NCI-H748 (cell line): ENCODE measurements around the gene TCEAL7.
"Not testable (repeated sequence)": the region's sequence is repeated elsewhere in the genome, so short reads cannot be mapped to it uniquely, and the experiment has no call there.

Source experiments
- DNase-seq: peaks from one replicate; lab custom pipeline; 2025; ENCODE audit not compliant: unreplicated experiment; lab: John Stamatoyannopoulos, UW

The TCEAL7 gene

GRCh38 chrX:103329991-103330390 lies at the start of gene TCEAL7:
TCEAL7 (plus strand) TSS chrX:103330239; CDS start chrX:103331404, 1,165 bp downstream.
- no peak for DNase-seq

GRCh38 chrX:103293118-103293517 lies 36.9 kb upstream of the TCEAL7 start:
- DNase-seq = no peak

- no peak for DNase-seq
Measured at GRCh38 chrX:103304705-103305104, 25.3 kb upstream of the TCEAL7 start.

- not testable (repeated sequence) for DNase-seq
Measured at GRCh38 chrX:103305666-103306065, 24.4 kb upstream of the TCEAL7 start.

- DNase-seq = peak; percentile 5
Measured at GRCh38 chrX:103309860-103310554, 20.0 kb upstream of the TCEAL7 start.

GRCh38 chrX:103310555-103311398 lies 19.3 kb upstream of the TCEAL7 start, which contains the start of gene BEX2:
BEX2 (minus strand) TSS chrX:103310990; CDS start chrX:103309976, 1,014 bp downstream.
- peak; percentile 84 for DNase-seq

- no peak for DNase-seq
Measured at GRCh38 chrX:103311399-103311780, 18.6 kb upstream of the TCEAL7 start.

- DNase-seq = no peak
Measured at GRCh38 chrX:103330681-103331288, 746 bp downstream of the TCEAL7 start.

- DNase-seq = no peak
Measured at GRCh38 chrX:103338663-103339062, 8.6 kb downstream of the TCEAL7 start.

GRCh38 chrX:103343105-103343504 lies 13.1 kb downstream of the TCEAL7 start:
- DNase-seq = peak; percentile 33

GRCh38 chrX:103344606-103345005 lies 14.6 kb downstream of the TCEAL7 start:
- no peak for DNase-seq

GRCh38 chrX:103347682-103348397 lies 17.8 kb downstream of the TCEAL7 start:
- DNase-seq = no peak

- DNase-seq = peak; percentile 83
Measured at GRCh38 chrX:103356130-103356798, 26.2 kb downstream of the TCEAL7 start, which contains the start of gene TCEAL9. TCEAL9 (plus strand) TSS chrX:103356506; CDS start chrX:103357685, 1,179 bp downstream.

- peak; percentile 10 for DNase-seq
Measured at GRCh38 chrX:103356858-103357257, 26.8 kb downstream of the TCEAL7 start.

GRCh38 chrX:103357871-103358270 lies 27.8 kb downstream of the TCEAL7 start:
- no peak for DNase-seq

GRCh38 chrX:103359605-103360004 lies 29.6 kb downstream of the TCEAL7 start:
- DNase-seq = not testable (repeated sequence)

GRCh38 chrX:103360092-103360491 lies 30.1 kb downstream of the TCEAL7 start:
- DNase-seq = no peak

- no peak for DNase-seq
Measured at GRCh38 chrX:103360916-103361315, 30.9 kb downstream of the TCEAL7 start.

GRCh38 chrX:103361798-103362197 lies 31.8 kb downstream of the TCEAL7 start:
- no peak for DNase-seq

GRCh38 chrX:103362474-103362873 lies 32.4 kb downstream of the TCEAL7 start:
- DNase-seq = no peak
